ENCODE measurements around the gene SSR1.

The SSR1 gene

DNA sequence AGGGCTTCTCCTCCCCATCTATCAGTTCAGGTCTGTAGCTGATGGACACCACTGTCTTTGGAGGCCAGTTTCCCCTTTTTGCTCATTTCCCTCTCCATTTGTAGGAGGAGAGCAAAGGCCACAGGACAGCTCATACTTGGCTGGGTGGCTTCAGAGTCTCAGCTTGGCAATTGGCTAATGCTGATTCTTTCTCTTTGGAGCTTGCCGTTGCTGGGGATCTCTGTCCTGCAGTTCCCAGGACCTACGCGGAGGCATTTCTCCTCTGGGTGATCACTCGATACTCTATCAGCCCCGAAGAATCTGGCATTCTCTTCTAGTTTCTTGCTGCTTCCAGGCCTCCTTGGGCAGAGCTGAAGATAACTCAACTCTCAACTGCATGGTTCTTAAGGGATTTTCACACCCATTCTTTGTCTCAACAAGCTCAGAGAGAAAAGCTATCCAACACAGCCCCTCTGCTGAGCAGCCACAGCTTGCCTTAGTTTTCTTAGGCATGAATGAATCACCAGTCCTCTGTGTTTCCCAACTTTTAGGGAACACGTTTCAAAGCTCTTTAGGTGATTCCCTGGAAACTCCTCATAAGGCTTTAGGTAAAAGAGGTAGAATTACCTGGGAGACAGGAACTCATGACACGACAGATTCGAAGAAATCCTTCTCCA, 19.2 kb upstream of the SSR1 start:
- Histone ChIP-seq H3K18ac (ENCODE audit: low read length) (no peak overlapping the region), H3K79me2 (ENCODE audit: control insufficient read depth, insufficient read depth, low read length, poor library complexity) (no peaks in the 10 kb centered on the region), H4K91ac (ENCODE audit: low read depth, low read length) (no peak overlapping the region), H3K27ac (ENCODE audit: low read depth, low read length) (no peak overlapping the region), H3K4ac (ENCODE audit: low read depth, low read length) (no peak overlapping the region), H3K79me1 (ENCODE audit: low read length) (no peaks in the 10 kb centered on the region), H4K12ac (ENCODE audit: low read depth, low read length) (no peak overlapping the region), H3K23ac (ENCODE audit: low read length) (no peak overlapping the region), H2AK5ac (ENCODE audit: low read length) (no peak overlapping the region), H4K8ac (ENCODE audit: low read depth, low read length) (no peak overlapping the region), H2AFZ (ENCODE audit: insufficient read depth, low read length, poor library complexity) (no peak overlapping the region), H2BK12ac (ENCODE audit: low read length) (no peak overlapping the region), H3K36me3 (ENCODE audit: control insufficient read depth in 1 of 2, insufficient read depth in 2 of 2, low read length in 2 of 2) (no peaks in the 10 kb centered on the region), H3K14ac (ENCODE audit: low read length) (no peak overlapping the region), H3K4me3 (ENCODE audit: low read depth, low read length) (no peak overlapping the region), H2BK120ac (ENCODE audit: insufficient read depth, low read length, poor library complexity) (no peak overlapping the region), H3K9me3 (ENCODE audit: insufficient read depth, low read depth, low read length) (no peaks in the 10 kb centered on the region), H3K4me1 (ENCODE audit: control insufficient read depth in 1 of 2, insufficient read depth in 2 of 2, low read length in 2 of 2) (no peaks in the 10 kb centered on the region), H3K27me3 (ENCODE audit: insufficient read depth, low read length) (no peaks in the 10 kb centered on the region), H2BK5ac (ENCODE audit: low read depth, low read length, poor library complexity) (no peak overlapping the region), H3K4me2 (ENCODE audit: low read length) (no peak overlapping the region), H3K9ac (ENCODE audit: low read length) (no peak overlapping the region)
- no CpG with 5 or more reads among the region's 8 CpGs for WGBS (ENCODE audit: extremely low coverage, insufficient coverage, insufficient read length)
- DNase-seq: no peak

DNA sequence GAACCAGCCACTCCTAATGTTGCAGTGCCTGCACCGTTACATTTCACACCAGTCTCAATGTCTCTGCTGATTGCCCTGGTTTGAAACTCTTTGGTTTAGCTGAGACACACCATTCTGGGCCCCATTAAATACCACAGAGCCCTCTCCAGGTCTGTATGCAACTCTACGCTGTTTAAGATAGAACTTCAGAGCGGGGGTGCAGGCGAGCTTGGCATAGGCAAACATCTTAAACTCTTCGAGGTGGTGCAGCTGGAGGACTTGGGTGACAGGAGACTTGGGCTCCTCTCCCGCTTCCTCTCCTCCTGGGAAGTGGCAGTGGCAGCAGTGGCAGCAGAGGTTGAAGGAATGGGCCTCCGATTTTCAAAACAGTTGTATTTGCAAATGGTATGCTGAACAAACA, 18.5 kb upstream of the SSR1 start:
- Histone ChIP-seq H4K12ac (ENCODE audit: low read depth, low read length) (no peak overlapping the region), H4K8ac (ENCODE audit: low read depth, low read length) (no peak overlapping the region), H3K18ac (ENCODE audit: low read length) (no peak overlapping the region), H3K4me1 (ENCODE audit: control insufficient read depth in 1 of 2, insufficient read depth in 2 of 2, low read length in 2 of 2) (no peaks in the 10 kb centered on the region), H2AFZ (ENCODE audit: insufficient read depth, low read length, poor library complexity) (no peak overlapping the region), H3K79me2 (ENCODE audit: control insufficient read depth, insufficient read depth, low read length, poor library complexity) (no peaks in the 10 kb centered on the region), H3K23ac (ENCODE audit: low read length) (no peak overlapping the region), H3K4me2 (ENCODE audit: low read length) (no peak overlapping the region), H4K91ac (ENCODE audit: low read depth, low read length) (no peak overlapping the region), H3K36me3 (ENCODE audit: control insufficient read depth in 1 of 2, insufficient read depth in 2 of 2, low read length in 2 of 2) (no peaks in the 10 kb centered on the region), H3K27ac (ENCODE audit: low read depth, low read length) (no peak overlapping the region), H3K79me1 (ENCODE audit: low read length) (no peaks in the 10 kb centered on the region), H3K9ac (ENCODE audit: low read length) (no peak overlapping the region), H2BK12ac (ENCODE audit: low read length) (no peak overlapping the region), H2AK5ac (ENCODE audit: low read length) (no peak overlapping the region), H3K14ac (ENCODE audit: low read length) (no peak overlapping the region), H3K4ac (ENCODE audit: low read depth, low read length) (no peak overlapping the region), H3K4me3 (ENCODE audit: low read depth, low read length) (no peak overlapping the region), H3K27me3 (ENCODE audit: insufficient read depth, low read length) (no peaks in the 10 kb centered on the region), H2BK5ac (ENCODE audit: low read depth, low read length, poor library complexity) (no peak overlapping the region), H2BK120ac (ENCODE audit: insufficient read depth, low read length, poor library complexity) (no peak overlapping the region), H3K9me3 (ENCODE audit: insufficient read depth, low read depth, low read length) (no peaks in the 10 kb centered on the region)
- DNase-seq: no peak
- WGBS (ENCODE audit: extremely low coverage, insufficient coverage, insufficient read length): no CpG with 5 or more reads among the region's 7 CpGs

DNA sequence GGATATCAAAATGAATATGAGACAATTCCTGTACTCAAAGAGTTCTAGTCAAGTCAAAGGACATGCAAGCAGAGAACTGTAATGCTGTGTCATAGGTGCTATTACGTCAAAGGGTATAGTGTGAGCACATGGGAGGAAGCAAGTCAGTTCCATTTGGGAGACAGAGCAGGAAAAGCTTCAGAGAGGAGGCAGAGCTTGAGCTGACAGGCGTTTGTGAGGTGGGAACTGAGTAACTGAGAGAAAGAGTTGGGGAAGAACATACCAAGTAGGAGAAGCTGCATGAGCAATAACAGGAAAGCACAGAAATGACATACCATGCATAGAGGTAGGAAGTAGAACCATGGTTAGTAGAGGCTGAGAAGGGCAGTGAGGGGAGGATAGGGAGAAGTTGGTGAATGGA, 15.2 kb upstream of the SSR1 start:
- no peak overlapping the region for H3K18ac ChIP-seq (ENCODE audit: low read length)
- no peak overlapping the region for H2AFZ ChIP-seq (ENCODE audit: insufficient read depth, low read length, poor library complexity)
- H3K27ac ChIP-seq (ENCODE audit: low read depth, low read length): no peak overlapping the region
- no peak for DNase-seq
- H2AK5ac ChIP-seq (ENCODE audit: low read length): no peak overlapping the region
- H4K91ac ChIP-seq (ENCODE audit: low read depth, low read length): no peak overlapping the region
- H4K12ac ChIP-seq (ENCODE audit: low read depth, low read length): no peak overlapping the region
- H2BK5ac ChIP-seq (ENCODE audit: low read depth, low read length, poor library complexity): no peak overlapping the region
- H3K9ac ChIP-seq (ENCODE audit: low read length): no peak overlapping the region
- no peaks in the 10 kb centered on the region for H3K36me3 ChIP-seq (ENCODE audit: control insufficient read depth in 1 of 2, insufficient read depth in 2 of 2, low read length in 2 of 2)
- no CpG with 5 or more reads among the region's 2 CpGs for WGBS (ENCODE audit: extremely low coverage, insufficient coverage, insufficient read length)
- no peak overlapping the region for H3K4me3 ChIP-seq (ENCODE audit: low read depth, low read length)
- no peak overlapping the region for H3K4me2 ChIP-seq (ENCODE audit: low read length)
- no peak overlapping the region for H2BK120ac ChIP-seq (ENCODE audit: insufficient read depth, low read length, poor library complexity)
- H3K23ac ChIP-seq (ENCODE audit: low read length): no peak overlapping the region
- H3K4me1 ChIP-seq (ENCODE audit: control insufficient read depth in 1 of 2, insufficient read depth in 2 of 2, low read length in 2 of 2): no peaks in the 10 kb centered on the region
- H3K14ac ChIP-seq (ENCODE audit: low read length): no peak overlapping the region
- no peaks in the 10 kb centered on the region for H3K9me3 ChIP-seq (ENCODE audit: insufficient read depth, low read depth, low read length)
- H3K79me1 ChIP-seq (ENCODE audit: low read length): no peaks in the 10 kb centered on the region
- no peak overlapping the region for H2BK12ac ChIP-seq (ENCODE audit: low read length)
- H3K79me2 ChIP-seq (ENCODE audit: control insufficient read depth, insufficient read depth, low read length, poor library complexity): no peaks in the 10 kb centered on the region
- H3K27me3 ChIP-seq (ENCODE audit: insufficient read depth, low read length): no peaks in the 10 kb centered on the region
- H4K8ac ChIP-seq (ENCODE audit: low read depth, low read length): no peak overlapping the region
- no peak overlapping the region for H3K4ac ChIP-seq (ENCODE audit: low read depth, low read length)

DNA sequence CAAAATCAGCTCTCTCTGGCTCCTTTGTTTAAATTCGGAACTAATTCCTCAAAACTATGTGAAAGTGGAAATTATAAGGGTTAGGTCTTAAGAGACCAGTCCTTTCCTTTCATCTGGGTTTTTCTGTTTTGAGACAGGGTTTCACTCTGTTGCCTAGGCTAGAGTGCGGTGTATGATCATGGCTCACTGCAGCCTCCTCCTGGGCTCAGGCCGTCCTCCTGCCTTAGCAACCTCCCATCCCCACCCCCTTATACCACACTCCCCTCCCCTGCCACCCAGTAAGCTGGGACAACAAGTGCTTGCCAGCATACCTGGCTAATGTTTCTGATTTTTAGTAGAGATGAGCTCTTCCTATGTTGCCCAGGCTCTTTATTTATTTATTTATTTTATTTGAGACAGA, 12.8 kb upstream of the SSR1 start:
- no peaks in the 10 kb centered on the region for H3K79me2 ChIP-seq (ENCODE audit: control insufficient read depth, insufficient read depth, low read length, poor library complexity)
- no peak for DNase-seq
- H3K27me3 ChIP-seq (ENCODE audit: insufficient read depth, low read length): no peaks in the 10 kb centered on the region
- no peak overlapping the region for H4K91ac ChIP-seq (ENCODE audit: low read depth, low read length)
- H3K36me3 ChIP-seq (ENCODE audit: control insufficient read depth in 1 of 2, insufficient read depth in 2 of 2, low read length in 2 of 2): no peaks in the 10 kb centered on the region
- H2AFZ ChIP-seq (ENCODE audit: insufficient read depth, low read length, poor library complexity): no peak overlapping the region
- no peak overlapping the region for H3K14ac ChIP-seq (ENCODE audit: low read length)
- H4K8ac ChIP-seq (ENCODE audit: low read depth, low read length): no peak overlapping the region
- no peaks in the 10 kb centered on the region for H3K9me3 ChIP-seq (ENCODE audit: insufficient read depth, low read depth, low read length)
- no peak overlapping the region for H3K4ac ChIP-seq (ENCODE audit: low read depth, low read length)
- no peak overlapping the region for H3K18ac ChIP-seq (ENCODE audit: low read length)
- no peak overlapping the region for H3K27ac ChIP-seq (ENCODE audit: low read depth, low read length)
- no peak overlapping the region for H3K9ac ChIP-seq (ENCODE audit: low read length)
- H4K12ac ChIP-seq (ENCODE audit: low read depth, low read length): no peak overlapping the region
- no peak overlapping the region for H3K4me3 ChIP-seq (ENCODE audit: low read depth, low read length)
- H3K4me1 ChIP-seq (ENCODE audit: control insufficient read depth in 1 of 2, insufficient read depth in 2 of 2, low read length in 2 of 2): no peaks in the 10 kb centered on the region
- no peak overlapping the region for H2BK5ac ChIP-seq (ENCODE audit: low read depth, low read length, poor library complexity)
- no peak overlapping the region for H2BK12ac ChIP-seq (ENCODE audit: low read length)
- no CpG with 5 or more reads among the region's 3 CpGs for WGBS (ENCODE audit: extremely low coverage, insufficient coverage, insufficient read length)
- no peaks in the 10 kb centered on the region for H3K79me1 ChIP-seq (ENCODE audit: low read length)
- no peak overlapping the region for H3K23ac ChIP-seq (ENCODE audit: low read length)
- no peak overlapping the region for H2AK5ac ChIP-seq (ENCODE audit: low read length)
- H2BK120ac ChIP-seq (ENCODE audit: insufficient read depth, low read length, poor library complexity): no peak overlapping the region
- no peak overlapping the region for H3K4me2 ChIP-seq (ENCODE audit: low read length)

All from trophoblast cell (in vitro differentiated cells and primary cell).